Natural killer cell treated with Interleukin-12 subunit alpha and Interleukin-12 subunit beta and Interleukin-15 and Interleukin-18, amount 100 ng/mL, for 72 hours (primary cell): ENCODE data around the gene RNGTT. TPM values are rescaled to one million over a fixed set of nuclear protein-coding genes. Genes with fewer than 3 reads are reported as not detected.
A peak's percentile ranks its signal among the peaks of the same experiment; 100 is the strongest.

Experiments used
- ATAC-seq, 2 donors: fragments of 150-1000 bp; cut with Tn5 transposase in 1 of 2; sonication (Bioruptor Pico), chemical (Tn5 transposase) in 1 of 2; 2 replicates each; pipeline ENCODE4 v1.10.0; 2021
- DNase-seq: peaks from one replicate; pipeline ENCODE4 v3.0.0; 2022; ENCODE audit warnings: low spot score
- H3K27ac Mint-ChIP-seq, 2 donors: 1 replicate in 1 of 2; 2 replicates in 1 of 2; pipeline ENCODE4 v1.8.0; 2022; ENCODE audit warnings: mixed read lengths in 2 of 2, mild to moderate bottlenecking in 1 of 2, moderate library complexity in 1 of 2
- H3K27me3 Mint-ChIP-seq, 2 donors: 1 replicate in 1 of 2; 2 replicates in 1 of 2; pipeline ENCODE4 v1.8.0; 2022; ENCODE audit warnings: mixed read lengths in 2 of 2
- H3K36me3 Mint-ChIP-seq: one replicate; pipeline ENCODE4 v1.8.0; 2022; ENCODE audit warnings: mixed read lengths
- H3K4me1 Mint-ChIP-seq, 2 donors: 1 replicate in 1 of 2; 2 replicates in 1 of 2; pipeline ENCODE4 v1.8.0; 2022; ENCODE audit warnings: low read depth in 2 of 2, mixed read lengths in 2 of 2, mild to moderate bottlenecking in 1 of 2
- H3K4me3 Mint-ChIP-seq: one replicate; pipeline ENCODE4 v1.8.0; 2022; ENCODE audit warnings: mixed read lengths
- H3K9me3 Mint-ChIP-seq: 2 replicates; pipeline ENCODE4 v1.8.0; 2022; ENCODE audit warnings: mixed read lengths
- total RNA-seq, 2 donors: library from RNA; stranded (reverse); gene quantifications; one replicate each; pipeline ENCODE4 v1.2.3, GENCODE V29; 2022

The RNGTT gene
- total RNA-seq, 2 donors from 2014 or later = 26.9 to 36.4 TPM

DNA sequence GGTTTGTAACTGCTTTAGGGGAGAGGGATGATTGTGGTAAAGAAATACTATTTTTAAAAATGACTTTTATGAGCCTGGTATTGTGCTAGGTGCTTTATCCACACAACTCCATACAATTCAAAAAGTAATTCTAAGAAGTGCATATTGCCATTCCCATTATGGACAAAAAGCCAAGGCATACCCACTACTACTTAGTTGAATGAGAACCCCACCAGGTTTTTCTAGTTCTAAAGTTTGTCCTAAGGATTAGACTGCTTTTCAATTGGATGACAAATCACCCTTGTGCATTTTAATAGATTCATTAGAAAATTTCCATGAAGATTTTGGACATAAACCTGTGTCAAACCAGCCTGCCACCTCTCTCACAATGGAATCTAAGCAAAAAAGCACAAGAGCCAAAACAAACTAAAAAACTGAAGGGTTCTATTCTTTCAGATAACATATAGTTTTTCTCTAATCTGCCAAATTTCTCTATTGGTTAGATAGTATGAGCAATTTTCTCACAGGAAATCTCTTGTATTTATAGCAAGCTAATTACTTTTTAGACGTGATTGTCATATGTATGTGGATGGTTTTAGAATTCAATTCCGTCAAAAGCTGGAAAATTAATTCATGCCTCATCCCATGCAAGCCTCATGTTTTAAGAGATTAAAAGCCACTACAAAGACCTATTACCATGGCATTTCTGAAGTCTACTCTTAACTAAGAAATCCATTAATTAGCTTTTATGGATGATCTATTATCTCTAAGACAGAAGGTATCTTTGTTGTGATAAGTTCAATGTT is 325.5 kb downstream of the RNGTT start:
- ATAC-seq (no peak), DNase-seq (no peak)
- H3K27ac Mint-ChIP-seq = no peak overlapping the region
- H3K36me3 Mint-ChIP-seq = no peaks in the 10 kb centered on the region
- H3K9me3 Mint-ChIP-seq = no peaks in the 10 kb centered on the region
- no peak overlapping the region for H3K4me3 Mint-ChIP-seq
- H3K27me3 Mint-ChIP-seq = no peaks in the 10 kb centered on the region
- H3K4me1 Mint-ChIP-seq = peaks cover 8 to 14% of the 10 kb centered on the region in 2 donors

- H3K9me3 Mint-ChIP-seq = no peaks in the 10 kb centered on the region
- H3K36me3 Mint-ChIP-seq = no peaks in the 10 kb centered on the region
- H3K4me1 Mint-ChIP-seq = peaks cover 7 to 15% of the 10 kb centered on the region in 2 donors
- DNase-seq (no peak), ATAC-seq (no peak)
- H3K27ac Mint-ChIP-seq = no peak overlapping the region
- no peak overlapping the region for H3K4me3 Mint-ChIP-seq
- H3K27me3 Mint-ChIP-seq = no peaks in the 10 kb centered on the region
Observed at GRCh38 chr6:88636871-88637270, 326.5 kb downstream of the RNGTT start.

DNA sequence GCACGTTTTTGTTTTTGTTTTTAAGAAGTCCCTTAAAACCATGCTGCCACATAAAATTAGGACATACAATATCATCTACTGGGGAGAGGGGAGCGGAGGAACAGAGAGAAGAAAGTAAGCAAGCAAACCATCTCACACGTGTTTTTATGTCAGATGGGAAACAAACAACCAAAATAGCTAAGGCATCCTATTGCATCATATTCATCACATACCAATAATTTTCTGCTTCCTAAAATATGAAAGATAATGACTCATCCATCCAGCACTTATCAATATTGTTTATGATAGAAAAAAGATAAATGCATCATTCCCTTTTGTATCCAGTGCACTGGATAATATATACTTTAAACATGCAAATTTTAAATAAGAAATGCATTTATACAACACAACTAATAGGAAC is 329.6 kb downstream of the RNGTT start:
- peaks cover 10 to 14% of the 10 kb centered on the region in 2 donors for H3K4me1 Mint-ChIP-seq
- no peak for DNase-seq
- H3K36me3 Mint-ChIP-seq = no peaks in the 10 kb centered on the region
- H3K9me3 Mint-ChIP-seq = no peaks in the 10 kb centered on the region
- no peak for ATAC-seq
- no peak overlapping the region for H3K4me3 Mint-ChIP-seq
- no peak overlapping the region for H3K27ac Mint-ChIP-seq
- no peaks in the 10 kb centered on the region for H3K27me3 Mint-ChIP-seq

- H3K27ac Mint-ChIP-seq = no peak overlapping the region
- DNase-seq (no peak), ATAC-seq (no peak)
- no peaks in the 10 kb centered on the region for H3K9me3 Mint-ChIP-seq
- H3K4me3 Mint-ChIP-seq = no peak overlapping the region
- H3K4me1 Mint-ChIP-seq = peaks cover 13 to 15% of the 10 kb centered on the region in 2 donors
- no peaks in the 10 kb centered on the region for H3K36me3 Mint-ChIP-seq
- H3K27me3 Mint-ChIP-seq = no peaks in the 10 kb centered on the region
Observed at GRCh38 chr6:88631830-88632229, 331.6 kb downstream of the RNGTT start.

- H3K4me3 Mint-ChIP-seq = no peak overlapping the region
- ATAC-seq (peak in 1 of 2 donors; percentile 56), DNase-seq (no peak)
- no peaks in the 10 kb centered on the region for H3K36me3 Mint-ChIP-seq
- H3K4me1 Mint-ChIP-seq = peaks cover 13 to 15% of the 10 kb centered on the region in 2 donors
- no peaks in the 10 kb centered on the region for H3K27me3 Mint-ChIP-seq
- H3K9me3 Mint-ChIP-seq = no peaks in the 10 kb centered on the region
- no peak overlapping the region for H3K27ac Mint-ChIP-seq
Observed at GRCh38 chr6:88629838-88630494, 333.5 kb downstream of the RNGTT start.

DNA sequence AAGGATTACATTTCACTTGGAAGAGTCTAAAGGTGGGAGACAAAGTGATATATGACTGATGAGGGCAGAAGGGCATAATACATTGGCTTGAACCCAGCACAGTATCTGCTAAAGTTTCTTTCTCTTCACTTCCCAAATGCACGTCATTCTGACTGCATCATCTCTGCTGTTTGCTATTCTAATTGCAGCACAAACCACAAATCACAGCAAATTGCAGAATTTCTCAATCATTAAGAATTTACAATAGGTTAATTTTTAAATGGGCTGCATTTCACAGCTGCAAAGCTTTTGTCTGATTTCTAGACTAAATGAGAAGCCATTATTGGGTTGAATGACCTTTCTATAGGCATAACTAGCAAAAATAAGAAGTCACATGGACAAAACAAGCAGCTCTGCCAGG is 337.0 kb downstream of the RNGTT start:
- no peak for ATAC-seq
- no peaks in the 10 kb centered on the region for H3K27me3 Mint-ChIP-seq

GRCh38 chr6:88623531-88623930 is 339.9 kb downstream of the RNGTT start:
- peaks cover 0 to 6% of the 10 kb centered on the region in 2 donors for H3K4me1 Mint-ChIP-seq
- H3K4me3 Mint-ChIP-seq = no peak overlapping the region
- no peaks in the 10 kb centered on the region for H3K27me3 Mint-ChIP-seq
- ATAC-seq (no peak), DNase-seq (no peak)
- H3K36me3 Mint-ChIP-seq = no peaks in the 10 kb centered on the region
- peaks cover 4% of the 10 kb centered on the region for H3K9me3 Mint-ChIP-seq
- H3K27ac Mint-ChIP-seq = no peak overlapping the region

More for the DNA sequence above, 337.0 kb downstream of the RNGTT start:
- DNase-seq = no peak
- Mint-ChIP-seq H3K4me3 (no peak overlapping the region), H3K27ac (no peak overlapping the region), H3K4me1 (peaks cover 13 to 18% of the 10 kb centered on the region in 2 donors), H3K9me3 (peaks cover 4% of the 10 kb centered on the region), H3K36me3 (no peaks in the 10 kb centered on the region)

DNA sequence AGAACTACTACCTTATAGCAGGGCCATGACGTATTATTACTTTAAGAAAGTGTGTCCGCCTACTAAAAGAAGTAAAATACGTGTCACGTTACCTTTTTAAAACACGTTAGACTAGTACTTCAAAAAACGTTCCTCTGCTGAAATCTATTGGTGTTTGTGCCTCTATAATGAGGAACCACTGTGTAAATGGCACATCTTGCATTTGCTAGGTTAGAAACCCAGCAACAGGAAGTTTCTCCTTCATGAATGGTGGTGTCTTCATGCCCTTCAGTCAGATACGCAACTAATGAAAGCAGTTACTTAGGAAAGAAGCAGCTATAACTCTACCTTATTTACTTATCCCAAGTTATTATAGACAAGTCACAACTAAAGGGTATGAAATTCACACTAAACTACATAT is 343.5 kb downstream of the RNGTT start:
- peaks cover 4% of the 10 kb centered on the region for H3K9me3 Mint-ChIP-seq

GRCh38 chr6:88616380-88616779 is 347.0 kb downstream of the RNGTT start:
- H3K4me1 Mint-ChIP-seq = peaks cover 0 to 2% of the 10 kb centered on the region in 2 donors
- no peak overlapping the region for H3K27ac Mint-ChIP-seq

More for the DNA sequence above, 343.5 kb downstream of the RNGTT start:
- ATAC-seq = no peak
- no peak for DNase-seq
- H3K4me1 Mint-ChIP-seq = peaks cover 0 to 8% of the 10 kb centered on the region in 2 donors
- no peak overlapping the region for H3K27ac Mint-ChIP-seq
- H3K27me3 Mint-ChIP-seq = no peaks in the 10 kb centered on the region
- H3K36me3 Mint-ChIP-seq = no peaks in the 10 kb centered on the region
- no peak overlapping the region for H3K4me3 Mint-ChIP-seq

DNA sequence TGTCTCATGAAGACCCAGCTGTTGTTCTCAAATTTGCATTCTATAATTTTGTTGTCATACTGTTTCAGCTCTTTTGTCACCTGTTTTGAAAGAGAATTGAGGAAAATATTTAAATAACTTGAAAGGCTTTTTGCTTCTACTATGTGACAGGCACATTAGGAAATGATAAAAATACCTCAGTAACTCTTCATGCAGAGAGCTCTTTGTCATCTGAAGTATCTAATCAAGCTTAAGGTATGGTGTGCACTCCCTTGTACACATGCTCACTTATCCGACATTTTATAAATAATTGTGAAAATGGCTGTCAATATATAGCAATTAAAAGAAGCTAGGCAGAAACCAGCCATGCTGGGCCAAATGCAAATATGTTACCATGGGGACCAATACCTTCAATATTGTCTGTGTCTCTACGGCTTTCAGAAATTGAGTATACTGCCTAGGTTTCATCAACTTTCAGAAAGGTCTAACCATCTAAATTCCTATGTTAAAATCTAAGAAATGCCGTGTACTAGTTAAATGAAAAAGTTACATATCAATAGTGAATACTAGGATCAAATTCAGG is 349.0 kb downstream of the RNGTT start:
- Mint-ChIP-seq H3K36me3 (peaks cover 15% of the 10 kb centered on the region), H3K4me1 (peaks cover 0 to 2% of the 10 kb centered on the region in 2 donors), H3K9me3 (no peaks in the 10 kb centered on the region), H3K27me3 (no peaks in the 10 kb centered on the region), H3K4me3 (no peak overlapping the region), H3K27ac (no peak overlapping the region)
- ATAC-seq (no peak), DNase-seq (no peak)

More at GRCh38 chr6:88616380-88616779, 347.0 kb downstream of the RNGTT start:
- no peak overlapping the region for H3K4me3 Mint-ChIP-seq
- no peaks in the 10 kb centered on the region for H3K9me3 Mint-ChIP-seq
- ATAC-seq = no peak
- DNase-seq = no peak
- H3K36me3 Mint-ChIP-seq = peaks cover 15% of the 10 kb centered on the region
- H3K27me3 Mint-ChIP-seq = no peaks in the 10 kb centered on the region

- no peaks in the 10 kb centered on the region for H3K27me3 Mint-ChIP-seq
- peaks cover 0 to 2% of the 10 kb centered on the region in 2 donors for H3K4me1 Mint-ChIP-seq
- H3K9me3 Mint-ChIP-seq = peaks cover 3% of the 10 kb centered on the region
- no peak overlapping the region for H3K27ac Mint-ChIP-seq
- no peak overlapping the region for H3K4me3 Mint-ChIP-seq
- DNase-seq = no peak
- peaks cover 20% of the 10 kb centered on the region for H3K36me3 Mint-ChIP-seq
- ATAC-seq = no peak
Observed at GRCh38 chr6:88612631-88613030, 350.8 kb downstream of the RNGTT start.

GRCh38 chr6:88611721-88612120 is 351.7 kb downstream of the RNGTT start:
- H3K4me3 Mint-ChIP-seq = no peak overlapping the region

GRCh38 chr6:88609983-88610382 is 353.4 kb downstream of the RNGTT start:
- Mint-ChIP-seq H3K36me3 (peaks cover 20% of the 10 kb centered on the region), H3K9me3 (peaks cover 3% of the 10 kb centered on the region)

More at GRCh38 chr6:88611721-88612120, 351.7 kb downstream of the RNGTT start:
- Mint-ChIP-seq H3K27me3 (no peaks in the 10 kb centered on the region), H3K4me1 (peaks cover 0 to 2% of the 10 kb centered on the region in 2 donors), H3K27ac (no peak overlapping the region), H3K9me3 (peaks cover 3% of the 10 kb centered on the region), H3K36me3 (peaks cover 20% of the 10 kb centered on the region)
- ATAC-seq (no peak), DNase-seq (no peak)

GRCh38 chr6:88605271-88605670 is 358.1 kb downstream of the RNGTT start:
- H3K27ac Mint-ChIP-seq = no peak overlapping the region
- no peaks in the 10 kb centered on the region for H3K4me1 Mint-ChIP-seq
- peaks cover 5% of the 10 kb centered on the region for H3K36me3 Mint-ChIP-seq
- DNase-seq = no peak
- ATAC-seq = no peak
- no peak overlapping the region for H3K4me3 Mint-ChIP-seq
- no peaks in the 10 kb centered on the region for H3K27me3 Mint-ChIP-seq
- H3K9me3 Mint-ChIP-seq = peaks cover 3% of the 10 kb centered on the region

More at GRCh38 chr6:88609983-88610382, 353.4 kb downstream of the RNGTT start:
- Mint-ChIP-seq H3K4me1 (no peaks in the 10 kb centered on the region), H3K4me3 (no peak overlapping the region), H3K27ac (no peak overlapping the region), H3K27me3 (no peaks in the 10 kb centered on the region)
- no peak for ATAC-seq
- no peak for DNase-seq
